NCI-H2029 (cell line): ENCODE measurements around the gene ADAMTS2.

Experiments used
- DNase-seq: peaks from one replicate; lab custom pipeline; 2025; lab: John Stamatoyannopoulos, UW

The ADAMTS2 gene

GRCh38 chr5:179194941-179195381, 150.3 kb downstream of the ADAMTS2 start:
- no peak for DNase-seq

GRCh38 chr5:179194201-179194910, 150.9 kb downstream of the ADAMTS2 start:
- DNase-seq, result no peak

- DNase-seq, result no peak
These were observed 151.5 kb downstream of the ADAMTS2 start for GRCh38 chr5:179193746-179194145.

- no peak for DNase-seq
These were observed 152.3 kb downstream of the ADAMTS2 start for GRCh38 chr5:179192891-179193470.

- DNase-seq, result no peak
These were observed 152.9 kb downstream of the ADAMTS2 start for GRCh38 chr5:179192185-179192890.

GRCh38 chr5:179191506-179192184, 153.6 kb downstream of the ADAMTS2 start:
- no peak for DNase-seq

- no peak for DNase-seq
These were observed 154.3 kb downstream of the ADAMTS2 start for GRCh38 chr5:179190851-179191505.

- DNase-seq, result no peak
These were observed 156.6 kb downstream of the ADAMTS2 start for GRCh38 chr5:179188636-179189035.

- no peak for DNase-seq
These were observed 157.3 kb downstream of the ADAMTS2 start for GRCh38 chr5:179187681-179188575.

- DNase-seq, result no peak
These were observed 158.0 kb downstream of the ADAMTS2 start for GRCh38 chr5:179187229-179187678.

- DNase-seq, result no peak
These were observed 158.5 kb downstream of the ADAMTS2 start for GRCh38 chr5:179186801-179187200.

- no peak for DNase-seq
These were observed 159.3 kb downstream of the ADAMTS2 start for GRCh38 chr5:179185941-179186411.

GRCh38 chr5:179185256-179185940, 159.9 kb downstream of the ADAMTS2 start:
- DNase-seq, result no peak

GRCh38 chr5:179184521-179185050, 160.7 kb downstream of the ADAMTS2 start:
- DNase-seq, result no peak

GRCh38 chr5:179183481-179183880, 161.8 kb downstream of the ADAMTS2 start:
- DNase-seq, result no peak

- DNase-seq, result no peak
These were observed 162.7 kb downstream of the ADAMTS2 start for GRCh38 chr5:179182601-179183000.

- no peak for DNase-seq
These were observed 163.3 kb downstream of the ADAMTS2 start for GRCh38 chr5:179181988-179182387.

- DNase-seq, result no peak
These were observed 164.2 kb downstream of the ADAMTS2 start for GRCh38 chr5:179180921-179181645.

- no peak for DNase-seq
These were observed 165.1 kb downstream of the ADAMTS2 start for GRCh38 chr5:179180061-179180610.
